NCI-H1930 (cell line): ENCODE data around the gene OR11H6.
"Not testable (repeated sequence)": the region's sequence is repeated elsewhere in the genome, so short reads cannot be mapped to it uniquely, and the experiment has no call there.

Experiments used
- DNase-seq, 2 experiments: peaks; one replicate each; lab custom pipeline; 2025; lab: John Stamatoyannopoulos, UW

OR11H6 gene

GRCh38 chr14:20223410-20223809 is at the start of gene OR11H6:
Gene OR11H6 (plus strand): TSS chr14:20223710. CDS start chr14:20223710, 0 bp downstream.
- DNase-seq: no peak

GRCh38 chr14:20174205-20174604 is 49.3 kb upstream of the OR11H6 start:
- DNase-seq: not testable (repeated sequence)

GRCh38 chr14:20176330-20176729 is 47.2 kb upstream of the OR11H6 start:
- DNase-seq: no peak

- no peak for DNase-seq
Measured at GRCh38 chr14:20177433-20177974, 46.0 kb upstream of the OR11H6 start.

GRCh38 chr14:20179218-20179617 is 44.3 kb upstream of the OR11H6 start:
- DNase-seq: no peak

GRCh38 chr14:20179880-20180279 is 43.6 kb upstream of the OR11H6 start:
- no peak for DNase-seq

- no peak for DNase-seq
Measured at GRCh38 chr14:20180486-20180885, 43.0 kb upstream of the OR11H6 start.

- no peak for DNase-seq
Measured at GRCh38 chr14:20184181-20184580, 39.3 kb upstream of the OR11H6 start.

- no peak for DNase-seq
Measured at GRCh38 chr14:20190596-20190995, 32.9 kb upstream of the OR11H6 start, which contains the start of gene OR11G2. Gene OR11G2 (plus strand): TSS chr14:20190896. CDS start chr14:20197438, 6,542 bp downstream.

- no peak for DNase-seq
Measured at GRCh38 chr14:20191396-20191795, 32.1 kb upstream of the OR11H6 start.

- DNase-seq: no peak
Measured at GRCh38 chr14:20194101-20194500, 29.4 kb upstream of the OR11H6 start.

- not testable (repeated sequence) for DNase-seq
Measured at GRCh38 chr14:20195170-20195569, 28.3 kb upstream of the OR11H6 start.

GRCh38 chr14:20195911-20196310 is 27.6 kb upstream of the OR11H6 start:
- DNase-seq: peak in 1 of 2 experiments; percentile 1

GRCh38 chr14:20197459-20197858 is 26.1 kb upstream of the OR11H6 start:
- DNase-seq: no peak

- no peak for DNase-seq
Measured at GRCh38 chr14:20198991-20199390, 24.5 kb upstream of the OR11H6 start.

- DNase-seq: no peak
Measured at GRCh38 chr14:20204721-20205120, 18.8 kb upstream of the OR11H6 start.

GRCh38 chr14:20209595-20209994 is 13.9 kb upstream of the OR11H6 start:
- DNase-seq: no peak

GRCh38 chr14:20212406-20212805 is 11.1 kb upstream of the OR11H6 start:
- DNase-seq: not testable (repeated sequence)

GRCh38 chr14:20215196-20215595 is 8.3 kb upstream of the OR11H6 start:
- DNase-seq: no peak

- no peak for DNase-seq
Measured at GRCh38 chr14:20219033-20219432, 4.5 kb upstream of the OR11H6 start.

GRCh38 chr14:20228681-20229080 is 5.2 kb downstream of the OR11H6 start, which contains the start of gene OR11H7:
Gene OR11H7 (plus strand): TSS chr14:20228981.
- DNase-seq: no peak

GRCh38 chr14:20235415-20235814 is 11.9 kb downstream of the OR11H6 start:
- DNase-seq: not testable (repeated sequence)

GRCh38 chr14:20247646-20248246 is 24.2 kb downstream of the OR11H6 start:
- peak in 1 of 2 experiments; percentile 17 for DNase-seq

- DNase-seq: no peak
Measured at GRCh38 chr14:20262642-20263128, 39.2 kb downstream of the OR11H6 start.
